SH-SY5Y (cell line): Measurements from ENCODE around the gene LDAH.

Experiments used
- GATA2 ChIP-seq: IDR thresholded peaks from 2 replicates; pipeline ENCODE4 v1.6.1; 2011; ENCODE audit warnings: mild to moderate bottlenecking, low read depth, low read length
- GATA3 ChIP-seq: IDR thresholded peaks from 2 replicates; pipeline ENCODE4 v1.6.1; 2011; ENCODE audit warnings: low read depth, mild to moderate bottlenecking, low read length, moderate library complexity

DNA sequence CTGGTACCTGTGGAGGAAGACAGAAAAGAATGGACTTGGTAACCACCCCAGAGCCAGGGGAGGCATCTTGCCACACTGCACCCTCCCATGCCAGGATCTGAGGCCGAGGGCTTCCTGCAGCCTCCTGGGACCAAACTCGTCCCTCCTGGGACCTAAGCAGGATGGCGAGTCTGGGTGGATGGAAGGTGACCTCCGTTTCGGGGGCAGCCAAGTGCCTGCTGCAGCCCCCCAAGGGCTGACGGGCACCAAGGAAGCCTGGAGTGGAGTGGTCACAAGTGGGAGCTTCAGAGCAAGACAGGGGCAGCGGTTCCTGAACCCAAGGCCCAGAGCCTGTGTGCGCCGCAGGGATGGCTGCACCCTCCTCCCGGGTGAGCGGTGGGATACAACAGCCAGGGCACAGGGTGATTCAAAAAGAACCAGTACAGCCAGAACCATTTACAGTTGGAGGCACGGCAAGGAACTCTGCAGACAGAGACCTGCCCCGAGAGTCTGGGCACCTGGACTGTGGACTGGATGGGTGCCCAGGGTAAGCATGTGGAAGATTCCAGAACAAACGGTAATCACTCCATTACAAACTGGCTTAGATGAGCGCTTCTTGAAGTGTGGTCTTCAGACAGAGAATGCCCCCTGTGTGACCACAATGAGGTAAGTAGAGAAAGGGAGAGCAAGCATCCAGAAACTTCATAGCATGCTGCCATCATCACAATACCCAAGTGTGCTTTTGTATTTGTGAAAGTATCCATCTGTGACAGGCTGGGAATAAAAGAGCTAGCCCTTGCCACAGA is 184.1 kb downstream of the LDAH start:
- no peak for TF ChIP-seq GATA2
- no peak for TF ChIP-seq GATA3
